ENCODE results near the gene GYS1. TPM values are rescaled to one million over a fixed set of nuclear protein-coding genes. Genes with fewer than 3 reads are reported as not detected.

GYS1 gene
- total and polyA plus RNA-seq, 2 of the 8 experiments (the other 6 are each of a cell fraction or from before 2014, with no cell fraction given): 30.0 to 38.7 TPM

DNA sequence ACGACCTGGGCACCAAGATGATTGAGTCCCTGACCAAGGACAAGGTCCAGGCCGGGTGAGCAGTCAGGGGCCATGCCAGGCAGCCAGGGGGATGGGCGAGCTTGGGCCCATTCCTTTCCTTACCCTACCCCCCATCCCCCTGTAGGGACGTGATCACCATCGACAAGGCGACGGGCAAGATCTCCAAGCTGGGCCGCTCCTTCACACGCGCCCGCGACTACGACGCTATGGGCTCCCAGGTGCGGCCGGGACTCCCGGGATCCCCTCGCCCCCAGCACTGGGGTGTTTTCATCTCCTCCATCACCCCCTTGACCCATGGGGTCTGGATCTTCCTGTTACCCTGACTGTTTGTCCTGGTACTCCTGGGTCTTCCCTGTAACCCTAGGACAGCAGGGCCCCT lies 16.7 kb upstream of the GYS1 start:
- POLR2A ChIA-PET (ENCODE audit: partially characterized antibody): interaction anchor here (0.6 to 2.2 kb wide), 4 partner anchors 8 to 11 kb away, joined by 3 to 8 read pairs (median 4); no protein-coding TSS in a partner anchor

More for the DNA sequence above, 16.7 kb upstream of the GYS1 start:
- no peaks in the 10 kb centered on the region for H3K79me2 ChIP-seq (ENCODE audit: control insufficient read depth in 1 of 2, insufficient read depth in 2 of 2, low read length in 2 of 2)
- TF ChIP-seq GABPA (IDR thresholded peaks at IDR 0.05; ENCODE audit: borderline replicate concordance, insufficient read depth, low read length) (no peak), CREB1 (IDR thresholded peaks at IDR 0.05) (no peak), SIN3A (conservative IDR thresholded peaks at IDR 0.05 in 1 of 2, IDR thresholded peaks at IDR 0.05 in 1 of 2; ENCODE audit: low read depth in 1 of 2, low read length in 2 of 2) (no peak), EZH2 (IDR thresholded peaks at IDR 0.05; ENCODE audit: low read depth, low read length, severe bottlenecking) (no peak), RXRA (IDR thresholded peaks at IDR 0.05; ENCODE audit: insufficient read depth, low read depth, low read length) (no peak), MAFK (IDR thresholded peaks at IDR 0.05; ENCODE audit: low read depth, low read length) (no peak), EP300 (IDR thresholded peaks at IDR 0.05; ENCODE audit: borderline replicate concordance in 1 of 2, low read depth in 2 of 2, low read length in 2 of 2) (no peak), SP4 (IDR thresholded peaks at IDR 0.05; ENCODE audit: low read length) (no peak), CHD2 (IDR thresholded peaks at IDR 0.05; ENCODE audit: low read length) (no peak), TCF12 (IDR thresholded peaks at IDR 0.05; ENCODE audit: low read depth, low read length) (no peak), CHD1 (IDR thresholded peaks at IDR 0.05; ENCODE audit: low read depth, low read length) (no peak)
- TF ChIP-seq, protein P1, sequence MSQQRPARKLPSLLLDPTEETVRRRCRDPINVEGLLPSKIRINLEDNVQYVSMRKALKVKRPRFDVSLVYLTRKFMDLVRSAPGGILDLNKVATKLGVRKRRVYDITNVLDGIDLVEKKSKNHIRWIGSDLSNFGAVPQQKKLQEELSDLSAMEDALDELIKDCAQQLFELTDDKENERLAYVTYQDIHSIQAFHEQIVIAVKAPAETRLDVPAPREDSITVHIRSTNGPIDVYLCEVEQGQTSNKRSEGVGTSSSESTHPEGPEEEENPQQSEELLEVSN (IDR thresholded peaks at IDR 0.05): no peak
- H3K18ac ChIP-seq (ENCODE audit: extremely low read depth, low read length): no peak overlapping the region
- H3K4ac ChIP-seq (replicated peaks; ENCODE audit: insufficient read length, low read depth, low read length): no peak overlapping the region
- no peak overlapping the region for H4K8ac ChIP-seq (ENCODE audit: extremely low read depth, insufficient read depth, low read length)
- no peak overlapping the region for H3K9ac ChIP-seq (replicated peaks in 1 of 4; ENCODE audit: extremely low read depth in 1 of 4, low read depth in 3 of 4, low read length in 3 of 4)
- H2AK5ac ChIP-seq (ENCODE audit: low read depth, low read length): no peak overlapping the region
- no peaks in the 10 kb centered on the region for H3K27me3 ChIP-seq (replicated peaks in 1 of 4; ENCODE audit: control insufficient read depth in 3 of 4, extremely low read depth in 1 of 4, insufficient read depth in 3 of 4, low read length in 3 of 4)
- H2BK15ac ChIP-seq (ENCODE audit: low read length): no peak overlapping the region
- no peak overlapping the region for H2BK120ac ChIP-seq (replicated peaks; ENCODE audit: low read depth, low read length)
- no peak overlapping the region for H3K4me2 ChIP-seq (ENCODE audit: insufficient read depth in 1 of 2, low read depth in 2 of 2, low read length in 2 of 2)
- DNase-seq (ENCODE audit: low read depth in 1 of 2, low spot score in 2 of 2) (no peak), FAIRE-seq (no peak)
- H3K56ac ChIP-seq (replicated peaks; ENCODE audit: insufficient read length, low read depth, low read length): no peak overlapping the region
- CTCF ChIA-PET (ENCODE audit: partially characterized antibody): interaction anchor here (0.6 to 6.2 kb wide), 8 partner anchors 8 to 216 kb away, joined by 3 to 66 read pairs (median 4); partner anchors contain the start of genes CGB2 and LHB
- H3K9me3 ChIP-seq (ENCODE audit: insufficient read depth in 2 of 2, low read depth in 1 of 2, low read length in 1 of 2): no peaks in the 10 kb centered on the region
- H3K23ac ChIP-seq (ENCODE audit: insufficient read length): no peak overlapping the region
- no peak overlapping the region for H3K4me3 ChIP-seq (ENCODE audit: extremely low read depth in 1 of 4, insufficient read depth in 2 of 4, low read depth in 3 of 4, low read length in 4 of 4)
- no peaks in the 10 kb centered on the region for H3K23me2 ChIP-seq (ENCODE audit: low read depth, low read length)
- H4K5ac ChIP-seq (ENCODE audit: insufficient read length, low read depth, low read length): no peak overlapping the region
- H2BK20ac ChIP-seq (ENCODE audit: low read length): no peak overlapping the region
- H3K36me3 ChIP-seq (ENCODE audit: control insufficient read depth in 2 of 4, insufficient read depth in 4 of 4, low read length in 3 of 4): peaks cover 14 to 39% (median 31%) of the 10 kb centered on the region in 4 experiments; a peak in 7 of 8 replicates
- peaks cover 3 to 13% of the 10 kb centered on the region in 2 experiments for H4K20me1 ChIP-seq (replicated peaks in 1 of 2; ENCODE audit: control insufficient read depth in 1 of 2, insufficient read depth in 2 of 2, low read length in 2 of 2)
- H2BK5ac ChIP-seq (ENCODE audit: low read depth, low read length): no peak overlapping the region
- whole genome bisulfite sequencing, 2 experiments (ENCODE audit: extremely low coverage in 1 of 2, insufficient coverage in 1 of 2, insufficient read length in 1 of 2, insufficient replicate concordance in 2 of 2, low coverage in 1 of 2, low lambda C conversion rate in 2 of 2, missing lambda C conversion rate in 1 of 2): 93% methylated on average over 18 of the region's 18 CpGs; no CpG with 5 or more reads in 1 of the 2 experiments
- peaks cover 2% of the 10 kb centered on the region; the same call in 1 of the 2 replicates for H3K79me1 ChIP-seq (ENCODE audit: low read depth, low read length)
- no peak overlapping the region for H2AFZ ChIP-seq (ENCODE audit: low read length)
- no peak overlapping the region for H4K91ac ChIP-seq (replicated peaks; ENCODE audit: insufficient read length, low read length)
- no peaks in the 10 kb centered on the region for H3K4me1 ChIP-seq (replicated peaks in 1 of 4; ENCODE audit: control insufficient read depth in 3 of 4, insufficient read depth in 4 of 4, low read length in 3 of 4)
- H3K14ac ChIP-seq (ENCODE audit: insufficient read length): no peak overlapping the region
- no peak overlapping the region for H2BK12ac ChIP-seq (ENCODE audit: low read depth, low read length)
- no peak overlapping the region for H3K27ac ChIP-seq (ENCODE audit: low read depth, low read length)

Data from H1 (cell line).